HepG2 (cell line): ENCODE results near the gene RTN4RL2. TPM values are rescaled to one million over a fixed set of nuclear protein-coding genes. Genes with fewer than 3 reads are reported as not detected.
A peak's percentile ranks its signal among the peaks of the same experiment; 100 is the strongest.

Experiments used
- AHR ChIP-seq: IDR thresholded peaks from 2 replicates; pipeline ENCODE4 v1.6.1; 2018; ENCODE audit warnings: missing genetic modification reagents, missing compliant biosample characterization
- EZH2 ChIP-seq: conservative IDR thresholded peaks from 2 replicates; pipeline ENCODE4 v1.6.1; 2012; ENCODE audit warnings: mild to moderate bottlenecking, low read depth, low read length, moderate library complexity
- FOXA1 ChIP-seq, 2 experiments: fragments of 450-650 bp in 1 of 2; sonication (generic) in 1 of 2; formaldehyde crosslinking in 1 of 2; IDR thresholded peaks; 2 replicates each; pipeline versions ENCODE4 v1.4.0 to v1.6.1; 2016 to 2020; ENCODE audit warnings: missing genetic modification reagents in 1 of 2
- ISL2 ChIP-seq: sonication (generic); formaldehyde crosslinking; IDR thresholded peaks from 2 replicates; pipeline ENCODE4 v1.5.0; 2020; ENCODE audit warnings: missing genetic modification reagents
- JDP2 ChIP-seq: sonication (generic); formaldehyde crosslinking; IDR thresholded peaks from 2 replicates; pipeline ENCODE4 v1.8.1; 2022; ENCODE audit warnings: missing genetic modification reagents, borderline replicate concordance
- MAFF ChIP-seq: IDR thresholded peaks from 2 replicates; pipeline ENCODE4 v1.6.1; 2011; ENCODE audit warnings: low read depth, low read length, improper control_type of control experiment
- NFKBIZ ChIP-seq: IDR thresholded peaks from 2 replicates; pipeline ENCODE4 v1.6.1; 2018; ENCODE audit warnings: missing genetic modification reagents, missing compliant biosample characterization
- PCBP1 ChIP-seq: fragments of 200-400 bp; formaldehyde crosslinking; IDR thresholded peaks from 2 replicates; pipeline ENCODE4 v1.6.1; 2017; ENCODE audit warnings: mild to moderate bottlenecking, low read depth, low read length, borderline replicate concordance
- PITX1 ChIP-seq: sonication (generic); formaldehyde crosslinking; IDR thresholded peaks from 2 replicates; pipeline ENCODE4 v1.5.1; 2020; ENCODE audit warnings: mild to moderate bottlenecking, missing genetic modification reagents
- SRSF4 ChIP-seq: fragments of 200-400 bp; formaldehyde crosslinking; IDR thresholded peaks from one replicate; pipeline ENCODE4 v1.6.1; 2018; ENCODE audit warnings: mild to moderate bottlenecking, low read depth, low read length, moderate library complexity; ENCODE audit not compliant: poor library complexity, severe bottlenecking
- SRSF9 ChIP-seq: fragments of 200-400 bp; formaldehyde crosslinking; IDR thresholded peaks from 2 replicates; pipeline ENCODE4 v1.6.1; 2018; ENCODE audit warnings: borderline replicate concordance, mild to moderate bottlenecking, low read depth, low read length; ENCODE audit not compliant: insufficient read depth, poor library complexity, severe bottlenecking
- XBP1 ChIP-seq: sonication (generic); formaldehyde crosslinking; IDR thresholded peaks from 2 replicates; pipeline ENCODE4 v1.5.0; 2020; ENCODE audit warnings: missing genetic modification reagents
- ZNF224 ChIP-seq: sonication (generic); formaldehyde crosslinking; IDR thresholded peaks from 2 replicates; pipeline ENCODE4 v1.5.0; 2020; ENCODE audit warnings: mild to moderate bottlenecking, missing genetic modification reagents
- ZNF33A ChIP-seq: sonication (generic); formaldehyde crosslinking; IDR thresholded peaks from 2 replicates; pipeline ENCODE4 v1.5.1; 2020; ENCODE audit warnings: missing genetic modification reagents, mild to moderate bottlenecking, moderate library complexity, borderline replicate concordance
- ZNF446 ChIP-seq: sonication (generic); formaldehyde crosslinking; IDR thresholded peaks from 2 replicates; pipeline ENCODE4 v1.5.0; 2020; ENCODE audit warnings: mild to moderate bottlenecking, missing genetic modification reagents
- ZNF619 ChIP-seq: sonication (generic); formaldehyde crosslinking; IDR thresholded peaks from 2 replicates; pipeline ENCODE4 v1.4.0; 2020; ENCODE audit warnings: mild to moderate bottlenecking, missing genetic modification reagents
- ZNF629 ChIP-seq: sonication (generic); formaldehyde crosslinking; conservative IDR thresholded peaks from 2 replicates; pipeline ENCODE4 v1.5.0; 2020; ENCODE audit warnings: missing genetic modification reagents
- ZNF720 ChIP-seq: sonication (generic); formaldehyde crosslinking; IDR thresholded peaks from 2 replicates; pipeline ENCODE4 v1.4.0; 2020; ENCODE audit warnings: missing genetic modification reagents
- polyA plus RNA-seq, 8 experiments: library from polyadenylated mRNA; depleted of rRNA in 3 of 8; stranded (reverse) in 7 of 8; unstranded in 1 of 8; fragments of >200 nt; fragmentation: Illumina TruSeq in 4 of 8; extraction: Trizol in 4 of 8; gene quantifications; 2 replicates each; pipeline versions ENCODE4 v1.2.1 to v1.2.3, GENCODE V29; 2011 to 2016; ENCODE audit warnings: low read depth in 4 of 8, missing spikeins in 1 of 8, mixed read lengths in 1 of 8; ENCODE audit not compliant: insufficient read depth in 1 of 8
- total RNA-seq, 5 experiments: library from RNA; depleted of rRNA; stranded (reverse); fragments of >200 nt; fragmentation: Illumina TruSeq; extraction: Trizol; gene quantifications; 2 replicates each; pipeline ENCODE4 v1.2.3, GENCODE V29; 2016; ENCODE audit warnings: low read depth in 1 of 5
- TF ChIP-seq, protein P1 (sequence below): sonication (generic); formaldehyde crosslinking; IDR thresholded peaks from 2 replicates; pipeline ENCODE4 v1.5.0; 2020; ENCODE audit warnings: mild to moderate bottlenecking, missing genetic modification reagents

The RTN4RL2 gene
- total and polyA plus RNA-seq, 2 of the 13 experiments (the other 11 are each of a cell fraction or from before 2014, with no cell fraction given) = 1.3 to 4.3 TPM

DNA sequence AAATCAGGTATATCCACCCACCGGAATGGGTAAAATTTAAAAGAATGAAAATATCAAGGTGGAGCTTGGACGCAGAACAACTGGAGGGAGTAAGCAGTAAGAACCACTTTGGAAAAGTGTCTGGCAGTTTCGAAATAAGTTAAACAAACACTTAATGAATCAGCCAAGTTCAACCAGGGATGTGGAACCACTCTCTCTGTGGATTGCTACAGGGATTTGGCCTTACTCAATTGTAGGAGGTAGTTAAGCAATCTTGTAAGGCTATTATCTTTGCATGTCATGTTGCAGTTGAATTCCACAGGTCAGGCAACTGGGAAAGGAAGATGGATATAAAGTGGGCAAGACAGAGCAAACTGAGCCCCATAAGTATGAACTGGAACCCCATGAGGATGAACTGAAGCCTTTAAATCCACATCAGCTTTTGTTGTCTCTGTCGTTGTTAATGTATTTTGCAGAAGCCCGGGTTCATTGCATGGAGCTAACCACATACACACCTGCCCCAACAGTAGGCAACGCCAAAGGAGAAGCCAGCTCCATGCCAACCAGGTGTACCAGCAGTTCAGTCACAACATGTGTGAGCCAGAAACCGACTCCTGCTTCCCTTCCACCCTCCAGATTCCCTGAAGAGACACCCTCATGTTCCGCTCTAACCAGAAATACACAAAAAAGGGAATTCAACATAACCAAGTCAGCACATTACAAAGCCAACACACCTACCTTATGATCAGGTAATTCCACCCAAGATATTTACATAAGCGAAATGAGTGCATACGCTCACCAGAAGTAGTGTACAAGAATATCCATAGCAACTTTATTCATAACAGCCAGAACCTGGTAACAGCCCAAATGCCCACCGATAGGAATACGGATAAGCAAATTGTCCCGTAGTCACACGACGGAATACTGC is 25.4 kb upstream of the RTN4RL2 start (continued):
- TF ChIP-seq PITX1 (CRISPR knock-in tag) = peak; percentile 91
- no peak for TF ChIP-seq ZNF629 (CRISPR knock-in tag)
- TF ChIP-seq ZNF33A = no peak
- TF ChIP-seq ZNF720 (CRISPR knock-in tag) = no peak
- TF ChIP-seq, protein P1, sequence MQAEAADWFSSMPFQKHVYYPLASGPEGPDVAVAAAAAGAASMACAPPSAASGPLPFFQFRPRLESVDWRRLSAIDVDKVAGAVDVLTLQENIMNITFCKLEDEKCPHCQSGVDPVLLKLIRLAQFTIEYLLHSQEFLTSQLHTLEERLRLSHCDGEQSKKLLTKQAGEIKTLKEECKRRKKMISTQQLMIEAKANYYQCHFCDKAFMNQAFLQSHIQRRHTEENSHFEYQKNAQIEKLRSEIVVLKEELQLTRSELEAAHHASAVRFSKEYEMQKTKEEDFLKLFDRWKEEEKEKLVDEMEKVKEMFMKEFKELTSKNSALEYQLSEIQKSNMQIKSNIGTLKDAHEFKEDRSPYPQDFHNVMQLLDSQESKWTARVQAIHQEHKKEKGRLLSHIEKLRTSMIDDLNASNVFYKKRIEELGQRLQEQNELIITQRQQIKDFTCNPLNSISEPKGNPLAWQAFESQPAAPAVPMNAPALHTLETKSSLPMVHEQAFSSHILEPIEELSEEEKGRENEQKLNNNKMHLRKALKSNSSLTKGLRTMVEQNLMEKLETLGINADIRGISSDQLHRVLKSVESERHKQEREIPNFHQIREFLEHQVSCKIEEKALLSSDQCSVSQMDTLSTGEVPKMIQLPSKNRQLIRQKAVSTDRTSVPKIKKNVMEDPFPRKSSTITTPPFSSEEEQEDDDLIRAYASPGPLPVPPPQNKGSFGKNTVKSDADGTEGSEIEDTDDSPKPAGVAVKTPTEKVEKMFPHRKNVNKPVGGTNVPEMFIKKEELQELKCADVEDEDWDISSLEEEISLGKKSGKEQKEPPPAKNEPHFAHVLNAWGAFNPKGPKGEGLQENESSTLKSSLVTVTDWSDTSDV (CRISPR knock-in tag) = no peak
- no peak for TF ChIP-seq JDP2 (CRISPR knock-in tag)
- TF ChIP-seq ZNF619 (CRISPR knock-in tag) = no peak
- no peak for TF ChIP-seq MAFF
- peak; percentile 89 for TF ChIP-seq ISL2 (CRISPR knock-in tag)
- TF ChIP-seq AHR (CRISPR knock-in tag) = no peak
- TF ChIP-seq FOXA1 (IDR thresholded peaks at IDR 0.05) = no peak
- peak; percentile 76 for TF ChIP-seq FOXA1 (CRISPR knock-in tag; IDR thresholded peaks at IDR 0.05)
- TF ChIP-seq XBP1 (CRISPR knock-in tag) = no peak
- no peak for TF ChIP-seq ZNF224 (CRISPR knock-in tag)
- no peak for TF ChIP-seq SRSF9
- TF ChIP-seq ZNF446 (CRISPR knock-in tag) = no peak
- no peak for TF ChIP-seq PCBP1
- TF ChIP-seq NFKBIZ = 0 out of 2 replicates have a peak, but pooled peaks have one; percentile 64
- TF ChIP-seq SRSF4 = no peak
- no peak for TF ChIP-seq EZH2
